SIG-M5 treated with dmso at 0.1 percent for 504 hours (cell line): ENCODE data around the gene USP38.
"Not testable (repeated sequence)": the region's sequence is repeated elsewhere in the genome, so short reads cannot be mapped to it uniquely, and the experiment has no call there.

ENCODE experiments used
- DNase-seq: peaks from one replicate; lab custom pipeline; 2025; ENCODE audit not compliant: unreplicated experiment; lab: John Stamatoyannopoulos, UW

Gene USP38

GRCh38 chr4:143212566-143212965 is 27.8 kb downstream of the USP38 start:
- DNase-seq, result no peak

- DNase-seq, result no peak
Observed at GRCh38 chr4:143215873-143216272, 31.2 kb downstream of the USP38 start.

GRCh38 chr4:143224255-143224654 is 39.5 kb downstream of the USP38 start:
- DNase-seq, result no peak

GRCh38 chr4:143225167-143225566 is 40.5 kb downstream of the USP38 start:
- DNase-seq, result no peak

- DNase-seq, result no peak
Observed at GRCh38 chr4:143230683-143231082, 46.0 kb downstream of the USP38 start.

GRCh38 chr4:143232277-143232676 is 47.6 kb downstream of the USP38 start:
- DNase-seq, result no peak

- no peak for DNase-seq
Observed at GRCh38 chr4:143234153-143234552, 49.4 kb downstream of the USP38 start.

- DNase-seq, result not testable (repeated sequence)
Observed at GRCh38 chr4:143237195-143237594, 52.5 kb downstream of the USP38 start.

GRCh38 chr4:143240939-143241679 is 56.4 kb downstream of the USP38 start:
- no peak for DNase-seq

GRCh38 chr4:143241892-143242291 is 57.2 kb downstream of the USP38 start:
- DNase-seq, result no peak

GRCh38 chr4:143243041-143243440 is 58.3 kb downstream of the USP38 start:
- no peak for DNase-seq

GRCh38 chr4:143246977-143247376 is 62.3 kb downstream of the USP38 start:
- no peak for DNase-seq

GRCh38 chr4:143247866-143248265 is 63.1 kb downstream of the USP38 start:
- no peak for DNase-seq

- DNase-seq, result no peak
Observed at GRCh38 chr4:143248827-143249226, 64.1 kb downstream of the USP38 start.

- no peak for DNase-seq
Observed at GRCh38 chr4:143250617-143251016, 65.9 kb downstream of the USP38 start.

GRCh38 chr4:143251348-143251747 is 66.6 kb downstream of the USP38 start:
- DNase-seq, result no peak

GRCh38 chr4:143251779-143252178 is 67.1 kb downstream of the USP38 start:
- no peak for DNase-seq

- no peak for DNase-seq
Observed at GRCh38 chr4:143252478-143252877, 67.8 kb downstream of the USP38 start.

GRCh38 chr4:143253166-143253565 is 68.4 kb downstream of the USP38 start:
- DNase-seq, result no peak

GRCh38 chr4:143254491-143255226 is 69.9 kb downstream of the USP38 start:
- DNase-seq, result no peak

- DNase-seq, result no peak
Observed at GRCh38 chr4:143256456-143256855, 71.7 kb downstream of the USP38 start.

GRCh38 chr4:143257356-143257755 is 72.6 kb downstream of the USP38 start:
- no peak for DNase-seq

- no peak for DNase-seq
Observed at GRCh38 chr4:143260750-143261149, 76.0 kb downstream of the USP38 start.
